A549 (cell line): ENCODE measurements around the gene MLLT10.

Source experiments
- CTCF ChIP-seq: fragments of >200 bp; sonication (Bioruptor Twin); formaldehyde crosslinking; IDR thresholded peaks from 3 replicates; pipeline ENCODE4 v1.5.1; 2016
- ELK1 ChIP-seq: fragments of 150-350 bp; IDR thresholded peaks from 2 replicates; pipeline ENCODE4 v1.6.1; 2014; ENCODE audit warnings: low read depth, mild to moderate bottlenecking, low read length
- MAZ ChIP-seq: fragments of 150-350 bp; IDR thresholded peaks from 2 replicates; pipeline ENCODE4 v1.6.1; 2014; ENCODE audit warnings: antibody characterized with exemption, low read depth, low read length, borderline replicate concordance
- NPAS2 ChIP-seq: fragments of 250-450 bp; sonication (Bioruptor Pico); IDR thresholded peaks from 2 replicates; pipeline ENCODE4 v1.8.0; 2022; ENCODE audit warnings: mild to moderate bottlenecking, moderate library complexity, borderline replicate concordance
- POLR2A ChIP-seq: IDR thresholded peaks from 2 replicates; pipeline ENCODE4 v1.6.1; 2012; ENCODE audit warnings: mild to moderate bottlenecking, low read length
- TP53 ChIP-seq: fragments of 250-450 bp; sonication (Bioruptor Pico); IDR thresholded peaks from 2 replicates; pipeline ENCODE4 v1.5.0; 2021; ENCODE audit warnings: mild to moderate bottlenecking, moderate library complexity

- TF ChIP-seq CTCF (no peak), POLR2A (no peak), NPAS2 (CRISPR knock-in tag) (no peak), TP53 (CRISPR knock-in tag) (no peak), ELK1 (no peak), MAZ (no peak)
Observed at GRCh38 chr10:21505711-21506278, 28.2 kb upstream of the MLLT10 start.
